Spleen (tissue), 7 donors: ENCODE measurements around the gene SCRG1.

Source experiments
- CTCF ChIP-seq, 11 experiments: fragments of 200-600 bp in 7 of 11; fragments of 450-650 bp in 4 of 11; sonication (generic) in 4 of 11; IDR thresholded peaks in 8 of 11; conservative IDR thresholded peaks in 3 of 11; 1 replicate in 7 of 11; 2 replicates in 4 of 11; pipeline versions ENCODE4 v1.4.0 to v1.8.0; 2016 to 2021; ENCODE audit warnings: antibody characterized with exemption in 11 of 11, inconsistent platforms in 4 of 11, mild to moderate bottlenecking in 1 of 11
- POLR2A ChIP-seq, 3 donors: fragments of 450-650 bp; IDR thresholded peaks; one replicate each; pipeline ENCODE4 v1.5.1; 2017; ENCODE audit warnings: antibody characterized with exemption in 3 of 3, mild to moderate bottlenecking in 1 of 3
- POLR2AphosphoS5 ChIP-seq, 3 donors: sonication (generic); formaldehyde crosslinking; IDR thresholded peaks; one replicate each; pipeline ENCODE4 v1.5.1; 2017; ENCODE audit warnings: antibody characterized with exemption in 3 of 3
- donor health status: DM: no; HTN: no; CAD: no; lungs with moderate emphysema.
- donor health status: DM: no; HTN: no; CAD: no.
- donor health status: DM: no; HTN: no; CAD: no.

- TF ChIP-seq CTCF (IDR thresholded peaks at IDR 0.05 in 8 of 11, conservative IDR thresholded peaks at IDR 0.05 in 3 of 11), result no peak
- TF ChIP-seq POLR2A (IDR thresholded peaks at IDR 0.05), result no peak
- TF ChIP-seq POLR2AphosphoS5 (IDR thresholded peaks at IDR 0.05), result no peak
These were observed 26.2 kb upstream of the SCRG1 start for GRCh38 chr4:173424899-173425805.
